ENCODE data around the gene WDFY1. TPM values are rescaled to one million over a fixed set of nuclear protein-coding genes. Genes with fewer than 3 reads are reported as not detected.
A peak's percentile ranks its signal among the peaks of the same experiment; 100 is the strongest.

The WDFY1 gene
- total and polyA plus RNA-seq, 9 of the 15 experiments (the other 6 are each of a cell fraction or from before 2014, with no cell fraction given) = 5.4 to 27.6 (median 17.5) TPM

DNA sequence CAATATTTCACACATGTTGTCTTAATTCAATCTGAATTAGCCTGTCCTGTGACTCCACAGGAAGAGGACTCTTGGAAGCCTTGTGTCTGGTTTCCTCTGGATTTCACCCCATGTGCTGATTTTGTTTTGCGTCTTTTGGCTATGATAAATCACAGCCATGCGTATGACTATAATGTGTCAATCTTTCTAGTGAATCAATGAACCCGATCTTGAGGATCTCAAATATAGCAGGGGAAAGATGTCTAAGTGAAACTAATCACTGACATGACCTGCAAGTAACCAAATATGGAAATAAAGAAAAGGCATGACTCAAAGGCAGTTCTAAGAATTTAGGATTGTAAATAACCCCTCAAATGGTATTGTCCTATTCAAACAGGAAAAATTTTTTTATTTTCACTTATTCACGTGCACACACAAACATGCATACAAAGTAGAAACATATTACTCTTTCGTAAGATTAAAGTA lies 8.2 kb downstream of the WDFY1 start:
- DNase-seq (ENCODE audit: extremely low read depth in 1 of 4, low spot score in 3 of 4) (no peak), FAIRE-seq (no peak), ATAC-seq (no peak)
- H3K79me2 ChIP-seq (ENCODE audit: control insufficient read depth, insufficient read depth, low read length) = peaks cover 18% of the 10 kb centered on the region
- in situ Hi-C loops (cut with MboI) (no loop called here), intact Hi-C loops (cut with micrococcal nuclease) (no loop called here)
- no peaks in the 10 kb centered on the region for H3K27me3 ChIP-seq (ENCODE audit: control insufficient read depth in 2 of 2, insufficient read depth in 2 of 2, low read length in 2 of 2)
- ChIA-PET CTCF (ENCODE audit: low intra/inter-chr PET ratio) (no interaction called here), POLR2A (no interaction called here)
- H3K4me3 ChIP-seq = no peak overlapping the region
- 0 out of 2 replicates have a peak, but pooled peaks cover 5% of the 10 kb centered on the region for H4K20me1 ChIP-seq (replicated peaks; ENCODE audit: control insufficient read depth, insufficient read depth, low read length)
- H3K4me2 ChIP-seq (ENCODE audit: insufficient read depth, low read length) = no peak overlapping the region
- no TSS peak for BruUV-seq (replicated peaks)
- TF ChIP-seq SRF (CRISPR knock-in tag; IDR thresholded peaks at IDR 0.05) = peak in 1 of 2 experiments; percentile 61; a peak in 1 of 4 replicates
- TF ChIP-seq KAT8 (IDR thresholded peaks at IDR 0.05; ENCODE audit: low read depth) = no peak
- TF ChIP-seq FOSL1 (tag; conservative IDR thresholded peaks at IDR 0.05) = peak; percentile 67
- H3K36me3 ChIP-seq (ENCODE audit: control insufficient read depth, insufficient read depth, low read length) = no peaks in the 10 kb centered on the region
- H3K4me1 ChIP-seq (replicated peaks in 1 of 2; ENCODE audit: control insufficient read depth in 2 of 2, insufficient read depth in 2 of 2, low read length in 2 of 2) = no peaks in the 10 kb centered on the region; a peak in 3 of 5 replicates
- WGBS (ENCODE audit: insufficient coverage, low coverage, missing lambda C conversion rate) = 59% methylated on average over 5 of the region's 5 CpGs
- H3K9me1 ChIP-seq (ENCODE audit: control insufficient read depth, insufficient read depth, low read length) = no peaks in the 10 kb centered on the region
- H3K27ac ChIP-seq (ENCODE audit: extremely low read depth, low read depth, low read length) = no peak overlapping the region
- peaks cover 2% of the 10 kb centered on the region; the same call in 1 of the 2 replicates for H3K9me3 ChIP-seq (replicated peaks; ENCODE audit: control insufficient read depth, insufficient read depth, low read depth, low read length)
- H2AFZ ChIP-seq (ENCODE audit: low read depth, low read length) = no peak overlapping the region
- no peak overlapping the region for H3K9ac ChIP-seq (ENCODE audit: insufficient read depth in 1 of 2, low read depth in 2 of 2, low read length in 2 of 2)

- POLR2A ChIA-PET = no interaction called here
- Histone ChIP-seq H3K4me1 (replicated peaks in 1 of 2; ENCODE audit: control insufficient read depth in 2 of 2, insufficient read depth in 2 of 2, low read length in 2 of 2) (peaks cover 0 to 2% of the 10 kb centered on the region in 2 experiments; a peak in 4 of 5 replicates), H3K27ac (ENCODE audit: extremely low read depth, low read depth, low read length) (no peak overlapping the region), H3K9me3 (replicated peaks; ENCODE audit: control insufficient read depth, insufficient read depth, low read depth, low read length) (peaks cover 2% of the 10 kb centered on the region; the same call in 1 of the 2 replicates), H3K79me2 (ENCODE audit: control insufficient read depth, insufficient read depth, low read length) (peaks cover 14% of the 10 kb centered on the region), H3K36me3 (ENCODE audit: control insufficient read depth, insufficient read depth, low read length) (no peaks in the 10 kb centered on the region), H3K4me3 (no peak overlapping the region), H3K27me3 (ENCODE audit: control insufficient read depth in 2 of 2, insufficient read depth in 2 of 2, low read length in 2 of 2) (no peaks in the 10 kb centered on the region), H3K9me1 (ENCODE audit: control insufficient read depth, insufficient read depth, low read length) (no peaks in the 10 kb centered on the region), H3K9ac (ENCODE audit: insufficient read depth in 1 of 2, low read depth in 2 of 2, low read length in 2 of 2) (no peak overlapping the region), H4K20me1 (replicated peaks; ENCODE audit: control insufficient read depth, insufficient read depth, low read length) (0 out of 2 replicates have a peak, but pooled peaks cover 5% of the 10 kb centered on the region), H3K4me2 (ENCODE audit: insufficient read depth, low read length) (no peak overlapping the region), H2AFZ (ENCODE audit: low read depth, low read length) (no peak overlapping the region)
- no TSS peak for BruUV-seq (replicated peaks)
- DNase-seq (ENCODE audit: extremely low read depth in 1 of 4, low spot score in 3 of 4) (no peak), FAIRE-seq (no peak), ATAC-seq (no peak)
- TF ChIP-seq NFYB (IDR thresholded peaks at IDR 0.05; ENCODE audit: extremely low read depth, insufficient read length) (no peak), HMG20A (CRISPR knock-in tag; conservative IDR thresholded peaks at IDR 0.05) (no peak), THRAP3 (IDR thresholded peaks at IDR 0.05; ENCODE audit: borderline replicate concordance) (no peak), HNRNPL (IDR thresholded peaks at IDR 0.05; ENCODE audit: low read depth, low read length) (no peak)
- intact Hi-C loops (cut with micrococcal nuclease) = no loop called here
- in situ Hi-C loops (cut with MboI) = no loop called here
- CTCF ChIA-PET (ENCODE audit: low intra/inter-chr PET ratio) = no interaction called here
Observed at GRCh38 chr2:223935459-223936125, 9.5 kb downstream of the WDFY1 start.

Data from K562 (cell line).